ENCODE results near the gene TAS1R2. TPM values are rescaled to one million over a fixed set of nuclear protein-coding genes. Genes with fewer than 3 reads are reported as not detected.

The TAS1R2 gene
- total and polyA plus RNA-seq, 9 of the 15 experiments (the other 6 are each of a cell fraction or from before 2014, with no cell fraction given), result not detected

DNA sequence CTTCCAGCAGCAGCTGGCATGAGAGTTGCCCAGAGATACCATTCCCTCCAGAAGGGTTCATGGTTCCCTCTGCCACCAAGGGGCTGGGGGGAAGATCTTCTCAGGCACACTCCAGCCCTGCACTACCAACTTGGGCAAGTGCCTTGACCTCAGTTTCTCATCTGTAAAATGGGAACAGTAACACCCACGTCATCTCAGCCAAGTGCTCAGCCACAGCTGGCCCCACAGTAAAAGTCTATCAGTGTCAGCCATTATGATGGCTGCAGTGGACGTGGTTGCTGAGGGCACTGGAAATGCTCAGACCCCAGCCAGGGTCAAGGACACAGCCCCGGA is 16.3 kb upstream of the TAS1R2 start:
- no peak for ATAC-seq
- no peak overlapping the region for H3K27ac ChIP-seq (ENCODE audit: extremely low read depth, low read depth, low read length)
- H3K9me3 ChIP-seq (replicated peaks; ENCODE audit: control insufficient read depth, insufficient read depth, low read depth, low read length), result no peaks in the 10 kb centered on the region
- H3K4me1 ChIP-seq (replicated peaks in 1 of 2; ENCODE audit: control insufficient read depth in 2 of 2, insufficient read depth in 2 of 2, low read length in 2 of 2), result peaks cover 0 to 23% of the 10 kb centered on the region in 2 experiments; a peak in 2 of 5 replicates
- peaks cover 12% of the 10 kb centered on the region for H4K20me1 ChIP-seq (replicated peaks; ENCODE audit: control insufficient read depth, insufficient read depth, low read length)
- H3K4me3 ChIP-seq, result no peak overlapping the region
- ChIA-PET CTCF (ENCODE audit: low intra/inter-chr PET ratio) (interaction anchor here (1.0 to 2.3 kb wide), 4 partner anchors 22 to 278 kb away, joined by 3 to 27 read pairs (median 4); no protein-coding TSS in a partner anchor), POLR2A (interaction anchor here (1.4 to 1.5 kb wide), 2 partner anchors 12 to 18 kb away, joined by 5 to 6 read pairs; no protein-coding TSS in a partner anchor)
- in situ Hi-C loops (cut with MboI), result loop anchor here (5.0 kb wide), 1 partner anchor 273 kb away; no protein-coding TSS in a partner anchor
- no peaks in the 10 kb centered on the region for H3K27me3 ChIP-seq (ENCODE audit: control insufficient read depth in 2 of 2, insufficient read depth in 2 of 2, low read length in 2 of 2)
- no peaks in the 10 kb centered on the region for H3K36me3 ChIP-seq (ENCODE audit: control insufficient read depth, insufficient read depth, low read length)
- H2AFZ ChIP-seq (ENCODE audit: low read depth, low read length), result no peak overlapping the region
- intact Hi-C loops (cut with micrococcal nuclease), result loop anchor here (1.0 kb wide), 1 partner anchor 278 kb away; no protein-coding TSS in a partner anchor
- no peak overlapping the region for H3K9ac ChIP-seq (ENCODE audit: insufficient read depth in 1 of 2, low read depth in 2 of 2, low read length in 2 of 2)
- BruUV-seq (replicated peaks), result no TSS peak
- no peak for FAIRE-seq
- no peaks in the 10 kb centered on the region for H3K9me1 ChIP-seq (ENCODE audit: control insufficient read depth, insufficient read depth, low read length)
- no peaks in the 10 kb centered on the region for H3K79me2 ChIP-seq (ENCODE audit: control insufficient read depth, insufficient read depth, low read length)
- WGBS (ENCODE audit: insufficient coverage, low coverage, missing lambda C conversion rate), result 54% methylated on average over 3 of the region's 3 CpGs
- DNase-seq (ENCODE audit: extremely low read depth in 1 of 4, low spot score in 3 of 4), result no peak
- no peak overlapping the region for H3K4me2 ChIP-seq (ENCODE audit: insufficient read depth, low read length)
- TF ChIP-seq ADNP (tag; IDR thresholded peaks at IDR 0.05), result peak; percentile 76
- TF ChIP-seq, protein P1, sequence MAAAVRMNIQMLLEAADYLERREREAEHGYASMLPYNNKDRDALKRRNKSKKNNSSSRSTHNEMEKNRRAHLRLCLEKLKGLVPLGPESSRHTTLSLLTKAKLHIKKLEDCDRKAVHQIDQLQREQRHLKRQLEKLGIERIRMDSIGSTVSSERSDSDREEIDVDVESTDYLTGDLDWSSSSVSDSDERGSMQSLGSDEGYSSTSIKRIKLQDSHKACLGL (CRISPR knock-in tag; IDR thresholded peaks at IDR 0.05; ENCODE audit: borderline replicate concordance, poor library complexity, severe bottlenecking), result no peak
- TF ChIP-seq HNRNPH1 (optimal IDR thresholded peaks at IDR 0.05; ENCODE audit: low read depth, low read length), result no peak
- peak; percentile 57 for TF ChIP-seq RBM25 (IDR thresholded peaks at IDR 0.05; ENCODE audit: low read depth, low read length, severe bottlenecking)
- TF ChIP-seq ZNF175 (CRISPR knock-in tag; IDR thresholded peaks at IDR 0.05; ENCODE audit: low read depth), result no peak
- TF ChIP-seq CBX1 (IDR thresholded peaks at IDR 0.05; ENCODE audit: low read depth), result 0 out of 2 replicates have a peak, but pooled peaks have one; percentile 19
- TF ChIP-seq CHD1 (IDR thresholded peaks at IDR 0.05; ENCODE audit: low read length), result no peak
- no peak for TF ChIP-seq ZNF561 (CRISPR knock-in tag; conservative IDR thresholded peaks at IDR 0.05)
- TF ChIP-seq TOE1 (IDR thresholded peaks at IDR 0.05; ENCODE audit: borderline replicate concordance), result no peak
- TF ChIP-seq TOE1 (CRISPR knock-in tag; IDR thresholded peaks at IDR 0.05; ENCODE audit: borderline replicate concordance, low read depth), result no peak
- peak; percentile 70 for TF ChIP-seq CHD4 (IDR thresholded peaks at IDR 0.05; ENCODE audit: insufficient read depth, insufficient replicate concordance, low read depth, low read length, poor library complexity, severe bottlenecking)
- no peak for TF ChIP-seq PRPF4 (IDR thresholded peaks at IDR 0.05; ENCODE audit: insufficient read depth, low read depth, low read length, poor library complexity, severe bottlenecking)
- TF ChIP-seq SMARCC2 (IDR thresholded peaks at IDR 0.05; ENCODE audit: low read depth), result no peak
- TF ChIP-seq BACH1 (tag; IDR thresholded peaks at IDR 0.05), result no peak
- no peak for TF ChIP-seq THRAP3 (IDR thresholded peaks at IDR 0.05; ENCODE audit: borderline replicate concordance)
- TF ChIP-seq, protein P2, sequence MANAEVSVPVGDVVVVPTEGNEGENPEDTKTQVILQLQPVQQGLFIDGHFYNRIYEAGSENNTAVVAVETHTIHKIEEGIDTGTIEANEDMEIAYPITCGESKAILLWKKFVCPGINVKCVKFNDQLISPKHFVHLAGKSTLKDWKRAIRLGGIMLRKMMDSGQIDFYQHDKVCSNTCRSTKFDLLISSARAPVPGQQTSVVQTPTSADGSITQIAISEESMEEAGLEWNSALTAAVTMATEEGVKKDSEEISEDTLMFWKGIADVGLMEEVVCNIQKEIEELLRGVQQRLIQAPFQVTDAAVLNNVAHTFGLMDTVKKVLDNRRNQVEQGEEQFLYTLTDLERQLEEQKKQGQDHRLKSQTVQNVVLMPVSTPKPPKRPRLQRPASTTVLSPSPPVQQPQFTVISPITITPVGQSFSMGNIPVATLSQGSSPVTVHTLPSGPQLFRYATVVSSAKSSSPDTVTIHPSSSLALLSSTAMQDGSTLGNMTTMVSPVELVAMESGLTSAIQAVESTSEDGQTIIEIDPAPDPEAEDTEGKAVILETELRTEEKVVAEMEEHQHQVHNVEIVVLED (CRISPR knock-in tag; IDR thresholded peaks at IDR 0.05), result no peak
